ENCODE measurements around the gene KCNQ1. TPM values are rescaled to one million over a fixed set of nuclear protein-coding genes. Genes with fewer than 3 reads are reported as not detected.
A peak's percentile ranks its signal among the peaks of the same experiment; 100 is the strongest.

The KCNQ1 gene
- total and polyA plus RNA-seq, 9 of the 15 experiments (the other 6 are each of a cell fraction or from before 2014, with no cell fraction given): 0.44 TPM; not detected in 8

DNA sequence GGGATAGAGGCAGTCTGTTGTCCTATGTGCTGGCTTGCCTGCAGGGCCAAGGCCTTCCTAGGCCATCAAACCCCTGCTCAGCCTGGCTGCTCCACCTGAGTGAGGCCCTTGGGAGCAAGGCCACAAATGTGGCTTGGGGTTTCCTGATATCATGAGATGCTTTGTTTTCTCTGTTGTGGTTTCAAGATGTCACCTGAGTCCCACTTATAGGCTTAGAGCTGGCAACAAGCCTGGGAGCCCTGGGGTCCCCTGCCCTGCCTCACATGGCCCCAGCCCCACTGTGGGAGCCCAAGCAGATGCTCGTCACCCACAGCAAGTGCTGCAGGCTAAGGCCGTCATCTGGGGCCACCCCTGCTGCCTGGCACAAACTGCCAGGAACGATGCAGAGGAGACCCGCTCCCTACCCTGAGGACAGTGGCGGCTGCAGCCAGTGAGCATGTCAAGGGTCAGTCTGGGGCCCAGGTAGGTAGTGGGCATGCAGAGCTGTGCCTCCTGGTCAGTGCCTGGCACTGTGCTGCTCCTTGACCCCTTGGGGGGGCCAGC, 330.3 kb downstream of the KCNQ1 start:
- intact Hi-C loops (cut with micrococcal nuclease) (no loop called here), in situ Hi-C loops (cut with MboI) (no loop called here)
- BruUV-seq (replicated peaks): no TSS peak
- H3K4me2 ChIP-seq (ENCODE audit: insufficient read depth, low read length): no peak overlapping the region
- WGBS (ENCODE audit: insufficient coverage, low coverage, missing lambda C conversion rate): 100% methylated on average over 5 of the region's 5 CpGs
- no peaks in the 10 kb centered on the region for H3K27me3 ChIP-seq (ENCODE audit: control insufficient read depth in 2 of 2, insufficient read depth in 2 of 2, low read length in 2 of 2)
- ATAC-seq: no peak
- no peak for FAIRE-seq
- peaks cover 3% of the 10 kb centered on the region for H3K9me1 ChIP-seq (ENCODE audit: control insufficient read depth, insufficient read depth, low read length)
- TF ChIP-seq HOMEZ (CRISPR knock-in tag; IDR thresholded peaks at IDR 0.05) (no peak), FOXA3 (CRISPR knock-in tag; conservative IDR thresholded peaks at IDR 0.05 in 1 of 2, IDR thresholded peaks at IDR 0.05 in 1 of 2) (0 out of 4 replicates have a peak, but pooled peaks of 1 of the 2 experiments have one; percentile 34), HDGF (IDR thresholded peaks at IDR 0.05) (no peak), POLR3A (IDR thresholded peaks at IDR 0.05; ENCODE audit: borderline replicate concordance, extremely low read depth, insufficient read depth, insufficient read length) (no peak), ZFX (CRISPR knock-in tag; IDR thresholded peaks at IDR 0.05) (peak; percentile 33), CTBP1 (IDR thresholded peaks at IDR 0.05; ENCODE audit: borderline replicate concordance) (peak; percentile 32; the same call in 1 of the 2 replicates)
- H3K79me2 ChIP-seq (ENCODE audit: control insufficient read depth, insufficient read depth, low read length): no peaks in the 10 kb centered on the region
- no peaks in the 10 kb centered on the region for H4K20me1 ChIP-seq (replicated peaks; ENCODE audit: control insufficient read depth, insufficient read depth, low read length)
- H3K36me3 ChIP-seq (ENCODE audit: control insufficient read depth, insufficient read depth, low read length): no peaks in the 10 kb centered on the region
- H3K4me3 ChIP-seq: no peak overlapping the region
- no peaks in the 10 kb centered on the region for H3K9me3 ChIP-seq (replicated peaks; ENCODE audit: control insufficient read depth, insufficient read depth, low read depth, low read length)
- ChIA-PET CTCF (ENCODE audit: low intra/inter-chr PET ratio) (no interaction called here), POLR2A (interaction anchor here (0.5 to 0.6 kb wide), 2 partner anchors 40 to 282 kb away, joined by 3 read pairs; partner anchors contain the start of gene CARS1)
- peak overlapping the region in 1 of 2 experiments; percentile 72; a peak in 2 of 4 replicates for H3K9ac ChIP-seq (ENCODE audit: insufficient read depth in 1 of 2, low read depth in 2 of 2, low read length in 2 of 2)
- DNase-seq (ENCODE audit: extremely low read depth in 1 of 4, low spot score in 3 of 4): no peak
- H2AFZ ChIP-seq (ENCODE audit: low read depth, low read length): no peak overlapping the region
- no peak overlapping the region for H3K27ac ChIP-seq (ENCODE audit: extremely low read depth, low read depth, low read length)
- H3K4me1 ChIP-seq (replicated peaks in 1 of 2; ENCODE audit: control insufficient read depth in 2 of 2, insufficient read depth in 2 of 2, low read length in 2 of 2): peaks cover 35 to 76% of the 10 kb centered on the region in 2 experiments
